ENCODE data around the gene CHMP6.

Gene CHMP6

DNA sequence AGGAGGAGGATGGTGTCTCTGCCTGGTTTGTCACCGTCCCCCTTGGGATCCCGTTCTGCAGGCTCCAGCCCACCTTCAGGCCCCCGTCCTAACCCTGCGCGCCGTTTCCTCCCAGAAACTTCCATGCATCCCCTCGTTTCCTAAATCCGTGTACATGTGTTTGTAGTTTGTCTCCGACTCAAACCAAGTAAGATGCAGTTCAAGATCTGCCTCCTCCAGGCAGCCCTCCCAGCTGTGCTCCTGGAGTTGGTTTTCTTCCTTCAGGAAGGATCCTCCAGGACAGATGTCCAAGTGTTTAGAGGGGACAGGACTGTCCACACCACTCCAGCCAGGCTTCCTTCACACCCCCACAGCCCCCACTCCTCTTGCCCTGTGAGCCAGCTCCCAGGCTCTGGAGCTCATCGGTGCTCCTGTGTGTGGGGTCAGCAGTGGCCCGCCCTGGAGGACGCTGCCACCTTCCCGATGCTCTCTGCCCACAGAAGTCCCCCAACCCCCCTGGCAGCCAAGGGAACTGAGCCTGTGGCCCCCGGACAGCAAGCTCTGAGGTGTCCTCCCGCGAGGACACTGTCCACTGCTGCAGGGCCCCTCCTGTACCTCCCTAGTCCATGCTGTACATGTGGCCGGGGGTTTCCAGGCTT is 54.6 kb downstream of the CHMP6 start:
- no peak for DNase-seq

DNA sequence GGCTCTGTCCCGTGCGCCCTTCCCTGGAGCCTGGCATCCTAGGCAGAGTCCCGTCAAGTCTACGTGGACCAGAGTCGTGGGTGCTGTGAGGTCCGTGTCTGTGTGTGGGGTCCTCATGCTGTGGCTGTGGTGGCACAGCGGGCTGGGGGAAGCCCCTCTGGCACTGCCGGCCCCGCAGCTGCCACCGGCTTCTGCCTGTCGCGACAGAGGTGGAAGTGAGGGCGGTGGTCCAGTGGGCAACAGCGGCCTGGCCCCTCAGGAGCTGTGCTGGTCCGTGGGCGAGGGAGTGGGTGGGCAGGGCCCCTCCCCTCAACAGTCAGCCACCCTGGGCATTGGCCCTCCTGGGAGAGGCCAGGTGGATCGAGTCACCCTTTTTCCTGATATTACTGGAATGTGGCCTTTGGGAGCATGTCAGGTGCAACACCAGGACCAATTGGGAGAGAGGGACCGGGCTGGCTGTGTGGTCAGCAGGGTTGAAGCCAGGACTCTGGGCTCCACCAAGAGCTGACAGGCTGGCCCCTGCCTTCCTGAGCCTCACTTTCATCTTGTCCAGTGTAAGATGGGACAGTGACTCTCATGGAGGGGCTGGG is 55.2 kb downstream of the CHMP6 start:
- DNase-seq: no peak

GRCh38 chr17:81048827-81049371 is 57.3 kb downstream of the CHMP6 start:
- DNase-seq: no peak

GRCh38 chr17:81049372-81049911 is 57.8 kb downstream of the CHMP6 start:
- no peak for DNase-seq
